Stromal cell of bone marrow (primary cell): ENCODE measurements around the gene GNPAT.

Experiments
- DNase-seq: peaks from one replicate; pipeline ENCODE4 v3.0.0-alpha.2; 2012; ENCODE audit warnings: low read depth

The GNPAT gene

GRCh38 chr1:231213831-231214573 is 27.0 kb upstream of the GNPAT start:
- DNase-seq = no peak

GRCh38 chr1:231214918-231215680 is 25.9 kb upstream of the GNPAT start:
- DNase-seq = no peak

GRCh38 chr1:231215681-231216385 is 25.2 kb upstream of the GNPAT start:
- DNase-seq = no peak

GRCh38 chr1:231216498-231216897 is 24.5 kb upstream of the GNPAT start:
- DNase-seq = no peak

DNA sequence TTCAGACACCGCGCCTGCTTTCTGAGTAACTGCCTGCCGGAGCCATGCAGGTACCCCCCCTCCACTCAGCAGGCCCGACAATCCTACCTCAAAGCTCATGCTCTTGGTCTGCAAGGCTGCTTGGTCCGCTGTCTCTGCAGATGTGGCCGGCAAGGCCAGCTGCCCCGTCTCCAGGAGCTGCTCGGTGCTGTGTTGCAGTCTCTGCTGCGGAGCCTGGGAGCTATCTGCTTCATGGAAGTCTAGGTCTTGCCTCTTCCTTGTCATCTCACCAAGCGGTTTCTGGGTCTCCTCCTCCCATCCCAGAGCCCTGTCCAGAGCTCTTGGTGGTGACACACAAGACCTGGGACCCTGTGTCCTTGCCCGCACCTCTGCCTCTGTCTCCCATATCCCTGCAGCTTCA is 24.0 kb upstream of the GNPAT start:
- no peak for DNase-seq

DNA sequence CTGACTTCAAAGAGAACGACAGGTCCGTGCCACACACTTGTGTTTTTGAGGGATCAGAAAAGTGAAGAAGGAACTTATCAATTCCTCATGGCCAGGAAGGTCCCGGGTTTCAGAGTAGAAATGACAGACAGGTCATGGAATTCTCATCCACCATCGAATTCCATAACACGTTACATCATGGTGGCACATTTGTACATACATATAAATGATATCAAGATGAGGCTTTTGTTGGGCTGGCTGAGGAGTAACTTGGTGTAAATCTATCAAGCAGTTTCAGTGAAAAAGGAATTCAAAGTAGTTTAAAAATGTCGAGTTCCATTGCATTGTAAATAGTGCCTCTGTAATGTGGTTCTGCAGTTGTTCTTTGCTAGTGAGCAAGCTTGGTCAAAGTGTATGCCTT is 22.9 kb upstream of the GNPAT start:
- DNase-seq = no peak

DNA sequence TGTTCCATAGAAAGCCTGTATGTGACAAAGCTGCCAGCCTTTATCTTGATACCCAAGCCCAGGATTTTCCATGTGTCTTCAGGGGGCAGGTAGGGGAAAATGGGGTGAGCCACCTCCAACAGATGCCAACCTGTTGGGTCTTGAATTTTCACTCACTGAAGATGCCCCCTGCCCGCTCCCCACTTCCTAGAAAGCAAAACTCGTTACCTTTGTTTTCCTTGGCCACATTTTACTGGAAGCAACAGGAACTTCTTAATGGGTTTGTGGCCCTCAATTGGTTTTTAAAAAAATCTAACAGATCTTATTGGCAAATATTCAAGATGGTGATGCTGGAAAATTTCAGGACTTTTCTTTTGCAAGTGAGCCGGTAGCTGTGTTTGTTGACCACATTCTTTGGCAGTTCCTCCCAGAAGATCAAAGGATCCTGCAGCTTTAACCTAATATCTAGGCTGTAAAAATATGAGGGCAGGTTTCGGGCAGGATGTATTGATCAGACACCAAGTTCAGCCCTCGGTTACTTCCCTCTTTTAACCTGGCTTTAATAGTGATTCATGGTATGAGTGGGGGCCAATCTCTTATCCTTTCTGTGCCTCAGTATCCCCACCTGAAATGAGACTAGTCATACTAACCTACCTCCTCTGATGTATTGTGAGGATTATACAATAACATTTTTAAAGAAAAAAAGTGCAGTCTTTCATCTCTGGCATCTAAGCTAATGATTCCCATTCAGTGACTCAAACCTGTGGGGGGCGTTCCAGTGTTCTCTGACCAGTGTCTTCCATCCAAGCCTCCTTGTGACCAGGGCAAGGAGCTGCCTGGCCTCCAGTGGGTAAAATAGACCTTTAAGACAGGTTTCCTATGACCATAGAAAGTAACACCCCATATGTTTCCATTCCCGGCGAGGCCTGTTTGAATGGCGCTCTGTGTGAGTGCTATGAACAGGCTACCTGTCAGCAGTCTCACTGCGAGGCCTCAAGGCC is 21.3 kb upstream of the GNPAT start:
- DNase-seq = no peak

DNA sequence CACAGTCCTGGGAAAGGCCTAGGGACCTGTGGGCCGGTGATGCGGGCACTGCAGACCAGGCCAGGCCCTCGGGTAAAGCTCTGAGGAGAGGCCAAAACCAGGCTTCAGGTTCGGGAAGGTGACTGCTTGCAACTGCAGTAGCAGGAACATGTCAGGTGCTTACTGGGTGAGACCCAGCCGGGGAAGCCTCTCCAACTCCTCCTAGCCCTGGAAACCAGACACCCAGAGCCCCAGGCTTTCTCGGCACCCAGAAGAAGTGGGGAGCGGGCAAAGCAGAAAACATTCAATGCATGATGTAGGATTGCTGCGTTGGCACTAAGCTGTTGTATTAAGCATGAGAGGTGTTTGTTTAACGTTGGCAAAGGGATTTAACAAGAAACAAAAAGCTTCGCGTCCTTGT is 20.2 kb upstream of the GNPAT start:
- no peak for DNase-seq

DNA sequence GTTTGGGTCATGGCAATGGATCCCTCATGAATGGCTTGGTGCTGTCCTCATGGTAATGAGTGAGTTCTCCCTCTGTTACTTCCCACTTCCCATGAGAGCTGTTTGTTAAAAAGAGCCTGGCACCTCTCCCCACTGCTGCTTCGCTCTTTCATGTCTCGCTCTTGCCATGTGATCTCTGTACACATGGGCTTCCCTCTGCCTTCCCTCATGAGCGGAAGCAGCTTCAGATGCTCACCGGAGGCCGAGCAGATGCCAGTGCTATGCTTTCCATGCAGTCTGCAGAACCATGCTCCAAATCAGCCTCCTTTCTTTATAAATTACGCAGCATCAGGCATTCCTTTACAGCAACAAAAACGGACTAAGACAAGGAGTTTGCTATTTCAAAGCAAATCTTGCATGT is 14.9 kb upstream of the GNPAT start:
- no peak for DNase-seq

GRCh38 chr1:231231511-231231910 is 9.5 kb upstream of the GNPAT start:
- DNase-seq = no peak

- DNase-seq = no peak
These were observed 7.9 kb upstream of the GNPAT start for GRCh38 chr1:231232870-231233734.

- no peak for DNase-seq
These were observed 7.1 kb upstream of the GNPAT start for GRCh38 chr1:231233735-231234417.

DNA sequence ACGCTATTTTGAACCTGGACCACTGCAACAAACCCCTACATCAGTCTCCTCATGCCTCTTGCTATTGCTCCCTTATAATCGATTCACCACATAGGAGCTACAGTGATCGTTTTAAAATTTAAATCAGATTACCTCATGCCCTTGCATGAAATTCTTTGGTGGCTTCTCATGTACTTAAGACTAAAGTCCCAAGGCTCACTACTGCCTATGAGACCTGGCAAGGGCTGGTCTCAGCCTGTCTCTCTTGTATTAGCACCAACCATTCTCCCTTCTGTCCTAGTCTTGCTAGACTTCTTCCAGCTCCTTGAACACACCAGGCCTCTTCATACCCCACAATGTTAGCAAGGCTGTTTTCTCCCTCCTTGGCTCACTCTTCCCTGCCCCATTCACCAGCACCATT is 6.5 kb upstream of the GNPAT start:
- DNase-seq = no peak

GRCh38 chr1:231235526-231236207 is 5.3 kb upstream of the GNPAT start:
- no peak for DNase-seq

GRCh38 chr1:231236208-231236591 is 4.8 kb upstream of the GNPAT start:
- DNase-seq = no peak

- DNase-seq = no peak
These were observed 4.1 kb upstream of the GNPAT start for GRCh38 chr1:231236938-231237337.

GRCh38 chr1:231238298-231238697 is 2.7 kb upstream of the GNPAT start:
- DNase-seq = no peak

GRCh38 chr1:231240531-231240882 is 505 bp upstream of the GNPAT start:
- no peak for DNase-seq

DNA sequence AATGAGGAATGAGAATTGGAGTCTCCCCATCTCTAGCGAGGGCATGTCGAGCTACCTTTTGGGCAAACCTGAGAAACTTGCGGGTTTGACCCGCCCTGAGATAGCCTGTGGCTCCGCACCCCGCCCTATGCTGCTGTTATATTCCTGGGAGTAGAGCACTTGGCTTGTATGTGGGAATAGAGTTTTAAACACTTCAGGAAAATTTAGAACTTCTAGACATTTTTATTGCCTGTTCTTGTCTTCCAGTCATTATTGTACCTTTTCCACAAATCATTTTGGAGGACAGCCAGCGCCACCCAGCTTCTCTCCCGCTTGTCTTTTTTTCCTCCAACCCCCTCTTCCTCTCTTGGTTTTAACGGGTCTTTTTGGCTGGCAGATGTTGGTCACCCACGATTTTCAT is 738 bp downstream of the GNPAT start:
- no peak for DNase-seq
